GM19395 (cell line): ENCODE results near the gene ZC3HAV1.
"Not testable (repeated sequence)": the region's sequence is repeated elsewhere in the genome, so short reads cannot be mapped to it uniquely, and the experiment has no call there.

Source experiments
- ATAC-seq: cut with Tn5 transposase; IDR thresholded peaks from one replicate; pipeline ENCODE4 v1.9.1; 2021; ENCODE audit warnings: mild to moderate bottlenecking, moderate library complexity; ENCODE audit not compliant: unreplicated experiment

The ZC3HAV1 gene

DNA sequence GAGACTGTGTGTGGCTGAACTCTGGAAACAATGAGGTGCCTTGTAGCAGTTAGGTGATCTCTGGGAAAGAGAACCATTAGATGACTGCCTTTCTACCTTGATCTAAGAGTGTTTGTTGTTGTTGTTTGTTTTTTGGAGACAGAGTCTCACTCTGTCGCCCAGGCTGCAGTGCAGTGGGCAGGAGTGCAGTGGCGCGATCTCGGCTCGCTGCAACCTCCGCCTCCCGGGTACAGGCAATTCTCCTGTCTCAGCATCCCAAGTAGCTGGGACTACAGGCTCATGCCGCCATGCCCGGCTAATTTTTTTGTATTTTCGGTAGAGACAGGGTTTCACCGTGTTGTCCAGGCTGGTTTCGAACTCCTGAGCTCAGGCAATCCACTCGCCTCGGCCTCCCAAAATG lies 54.9 kb downstream of the ZC3HAV1 start:
- not testable (repeated sequence) for ATAC-seq

DNA sequence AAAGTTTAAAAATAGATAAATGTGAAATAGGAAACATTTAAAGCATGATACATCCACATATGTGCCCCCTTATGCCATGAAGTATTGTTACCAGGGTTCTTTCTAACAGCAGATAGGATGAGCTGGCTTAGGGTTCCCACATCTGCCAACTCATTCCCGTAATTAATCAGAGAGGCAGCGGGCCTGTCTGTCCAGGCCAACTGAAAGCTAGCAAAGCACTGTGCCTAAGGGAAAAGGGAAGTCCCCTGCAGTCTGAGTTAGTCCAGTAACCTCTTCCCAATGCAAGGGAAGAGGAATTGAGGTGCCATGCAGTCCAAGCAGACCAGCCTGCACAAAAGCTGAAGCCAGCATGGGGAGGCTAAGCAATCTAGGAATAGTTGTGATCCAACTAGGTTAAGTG lies 55.4 kb downstream of the ZC3HAV1 start:
- no peak for ATAC-seq

DNA sequence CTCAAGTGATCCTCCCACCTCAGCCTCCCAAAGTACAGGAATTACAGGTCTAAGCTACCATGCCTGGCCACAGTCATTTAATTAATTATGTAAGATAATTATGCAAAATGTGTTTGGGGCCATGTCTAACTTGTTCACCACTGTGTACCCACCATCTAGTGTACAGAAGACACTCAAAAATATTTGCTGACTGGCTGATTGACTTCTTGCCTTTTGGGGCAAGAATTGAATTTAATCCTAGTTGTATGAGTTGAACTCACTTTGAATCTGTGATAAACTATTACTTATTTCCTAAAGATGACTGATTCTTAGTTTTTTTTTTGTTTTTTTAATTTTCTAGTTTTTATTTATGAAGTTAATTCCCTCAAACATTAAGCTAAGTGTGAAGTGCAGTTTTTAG lies 57.9 kb downstream of the ZC3HAV1 start:
- no peak for ATAC-seq

DNA sequence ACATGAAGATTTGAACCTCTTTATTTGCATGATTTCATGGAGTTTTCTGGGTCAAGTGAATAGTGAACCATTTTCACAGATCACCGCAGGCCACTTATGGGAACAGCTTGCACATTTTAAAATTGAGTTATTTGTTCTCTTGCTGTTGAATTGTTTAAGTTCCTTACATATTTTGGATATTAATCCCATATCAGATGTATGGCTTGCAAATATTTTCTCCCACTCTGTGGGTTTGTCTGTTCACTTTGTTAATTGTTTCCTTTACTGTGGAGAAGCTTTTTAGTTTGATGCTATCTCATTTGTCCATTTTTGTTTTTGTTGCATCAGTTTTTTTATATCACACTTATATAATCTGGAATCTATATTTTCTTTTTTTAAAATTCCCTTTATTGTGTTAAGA lies 59.6 kb downstream of the ZC3HAV1 start:
- no peak for ATAC-seq

DNA sequence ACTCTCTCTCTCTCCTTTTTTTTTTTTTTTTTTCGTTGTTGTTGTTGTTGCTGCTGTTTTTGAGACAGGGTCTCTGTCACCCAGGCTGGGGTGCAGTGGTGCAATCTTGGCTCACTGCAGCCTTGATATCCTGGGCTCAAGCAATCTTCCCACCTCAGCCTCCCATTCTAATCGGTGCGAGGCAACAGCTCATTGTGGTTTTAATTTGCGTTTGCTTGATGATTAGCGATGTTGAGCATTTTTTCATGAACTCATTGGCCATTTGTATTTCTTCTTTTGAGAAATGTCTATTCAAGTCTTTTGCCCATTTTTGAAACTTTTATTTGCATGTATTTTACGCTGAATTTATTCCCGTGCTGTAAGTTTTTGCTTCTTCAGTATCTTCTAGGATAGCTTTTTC lies 60.4 kb downstream of the ZC3HAV1 start:
- ATAC-seq = no peak

DNA sequence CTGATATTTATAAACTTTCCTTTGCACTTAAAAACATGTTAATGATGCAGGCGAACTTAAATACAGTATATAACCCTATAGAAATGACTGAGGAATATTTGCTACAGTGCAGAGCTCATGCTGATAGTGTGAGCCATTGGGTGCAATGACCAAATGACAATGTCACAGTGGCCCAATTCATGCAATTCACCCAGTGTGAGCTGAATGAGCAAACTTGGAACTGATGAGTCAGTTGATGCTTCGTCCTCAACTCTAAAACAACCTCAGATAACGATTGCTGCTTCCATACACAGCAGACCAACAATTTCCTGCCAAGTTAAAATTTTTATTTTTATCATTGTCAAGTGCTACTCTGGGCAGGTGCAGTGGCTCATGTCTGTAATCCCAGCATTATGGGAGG lies 61.5 kb downstream of the ZC3HAV1 start:
- no peak for ATAC-seq

DNA sequence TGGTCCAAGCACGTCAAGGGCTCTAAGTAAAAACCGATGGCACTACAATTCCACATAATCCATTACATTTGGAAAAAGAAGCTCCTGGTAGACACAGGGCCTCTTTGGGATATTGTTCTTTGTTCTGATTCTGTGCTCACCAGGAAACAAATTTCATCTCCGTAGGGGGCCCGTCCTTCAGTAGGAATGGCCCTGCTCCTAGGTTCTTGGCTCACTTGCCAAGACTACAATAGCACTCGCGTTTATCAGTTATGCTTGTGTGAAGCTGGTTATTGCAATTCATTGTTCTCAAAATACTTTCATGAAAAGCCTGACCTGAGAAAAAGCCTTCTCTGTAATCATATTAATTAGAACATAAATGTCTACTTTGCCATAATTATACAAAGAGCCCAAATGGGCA lies 63.4 kb downstream of the ZC3HAV1 start:
- no peak for ATAC-seq

DNA sequence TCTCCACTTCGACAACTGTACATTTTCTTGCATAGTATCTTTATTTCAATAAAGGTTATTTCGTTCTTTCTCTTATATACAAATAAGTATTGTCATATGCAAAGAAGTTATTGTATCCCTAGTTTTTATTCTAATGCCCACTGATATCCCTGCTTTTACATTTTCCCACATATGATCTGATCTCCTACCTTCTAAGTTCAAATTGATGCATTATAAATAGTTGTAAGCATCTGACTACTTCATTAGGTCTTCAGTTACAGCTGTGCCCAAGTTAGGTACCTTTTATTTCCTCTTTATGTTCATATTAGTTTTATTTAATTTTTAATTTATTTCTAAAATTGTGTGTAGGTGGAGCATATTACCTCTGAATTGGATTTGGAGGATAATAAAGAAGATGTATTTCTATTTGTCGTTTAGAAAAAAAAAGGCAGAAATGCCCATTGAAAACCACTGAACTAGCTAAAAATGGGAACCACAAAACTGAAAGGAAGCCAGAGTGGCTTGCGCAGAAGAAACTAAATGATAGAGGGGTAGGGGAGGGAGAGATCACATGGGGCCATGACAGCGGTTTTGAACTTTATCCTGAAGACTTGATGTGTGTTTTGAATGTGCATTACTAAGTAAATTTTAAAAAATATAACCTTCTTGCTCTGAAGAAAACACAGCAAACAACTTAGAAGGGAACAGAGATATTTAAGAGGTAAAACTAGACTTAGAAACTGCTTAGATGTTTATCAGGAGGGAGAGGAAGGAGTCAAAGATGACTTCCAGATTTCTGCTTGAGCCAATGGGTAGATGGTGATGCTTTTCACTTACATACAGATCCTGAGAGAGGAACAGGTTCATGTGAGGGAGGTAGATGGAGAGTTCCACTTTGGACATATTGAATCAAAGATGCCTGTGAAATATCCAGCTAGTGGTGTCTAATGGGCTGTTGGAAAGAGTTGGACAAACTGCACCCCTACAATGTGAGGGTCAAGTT lies 64.4 kb downstream of the ZC3HAV1 start:
- ATAC-seq = no peak

DNA sequence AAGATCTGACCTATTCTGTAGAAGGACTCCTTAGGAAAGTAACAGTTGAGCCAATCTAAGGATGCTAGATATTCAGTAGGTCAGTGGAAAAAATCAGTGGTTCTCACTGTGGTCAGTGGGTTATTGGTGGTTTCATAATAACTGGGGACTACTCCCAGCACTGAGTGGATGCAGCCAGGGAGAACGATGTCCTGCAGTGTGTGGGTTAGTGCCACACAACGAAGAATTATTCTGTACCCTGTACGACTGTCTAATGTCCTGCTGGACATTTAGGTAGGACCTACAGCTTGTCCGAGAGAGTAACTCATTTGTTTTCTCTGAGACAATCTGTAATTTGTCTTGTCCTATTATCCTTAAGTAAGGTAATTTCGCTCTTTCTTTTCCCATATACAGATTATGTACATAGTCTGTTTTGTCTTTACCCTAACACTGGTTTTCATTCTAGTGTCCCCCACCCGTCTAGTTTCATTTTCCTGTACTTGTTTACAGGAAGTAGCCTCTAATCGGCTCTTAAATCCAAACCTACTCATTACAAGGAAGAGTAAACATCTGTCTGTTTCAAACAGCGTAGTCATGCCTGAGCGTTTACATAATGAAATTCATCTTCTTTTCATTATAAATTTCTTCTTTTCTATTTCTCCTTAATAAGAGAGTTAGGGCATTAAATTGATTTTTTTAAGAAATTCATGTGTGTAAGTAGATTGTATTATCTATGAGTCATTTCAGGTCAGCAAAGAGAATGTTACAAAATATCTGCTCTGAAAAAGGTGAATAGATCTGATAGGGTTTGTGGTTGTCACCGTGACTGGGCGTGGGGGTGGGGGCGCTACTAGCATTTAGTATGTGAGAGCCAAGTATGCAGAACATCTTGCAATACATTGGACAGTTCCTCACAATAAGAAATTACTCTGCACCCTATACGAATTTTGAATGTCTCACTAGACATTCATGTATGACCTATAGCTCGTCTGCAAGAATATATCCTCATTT lies 65.4 kb downstream of the ZC3HAV1 start:
- no peak for ATAC-seq

DNA sequence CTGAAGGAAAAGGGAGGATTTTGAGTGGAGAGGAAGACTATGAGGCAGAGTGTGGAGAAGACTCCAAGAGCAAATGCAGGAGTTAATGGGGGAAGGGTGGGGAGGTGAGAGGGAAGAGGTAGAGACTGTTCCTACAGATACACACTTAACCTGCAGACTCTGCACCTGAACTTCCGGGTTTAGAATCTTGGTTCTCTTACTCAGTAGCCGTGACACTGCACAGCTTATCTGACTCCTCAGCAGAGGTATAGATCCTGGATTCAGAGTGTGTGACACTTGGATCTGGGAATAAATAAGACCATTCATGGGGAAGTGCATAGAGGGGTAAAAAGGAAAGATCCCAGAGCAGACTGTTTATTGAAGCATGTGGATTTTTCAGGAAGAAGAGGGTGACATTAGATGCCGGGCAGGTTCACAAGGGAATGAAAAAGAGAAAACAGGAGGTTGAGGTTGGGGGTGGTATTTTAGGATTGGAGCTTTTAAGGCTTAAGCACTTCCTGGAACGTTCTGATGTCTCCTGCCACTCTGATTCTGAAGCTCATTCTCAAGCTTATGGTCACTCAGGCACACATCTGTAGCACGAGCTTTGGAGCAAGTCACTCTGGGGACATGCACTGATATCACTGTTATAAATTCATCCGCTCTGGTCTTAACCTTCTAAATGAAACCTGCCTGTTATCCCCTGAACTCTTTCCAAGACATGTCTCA lies 68.0 kb downstream of the ZC3HAV1 start:
- no peak for ATAC-seq

DNA sequence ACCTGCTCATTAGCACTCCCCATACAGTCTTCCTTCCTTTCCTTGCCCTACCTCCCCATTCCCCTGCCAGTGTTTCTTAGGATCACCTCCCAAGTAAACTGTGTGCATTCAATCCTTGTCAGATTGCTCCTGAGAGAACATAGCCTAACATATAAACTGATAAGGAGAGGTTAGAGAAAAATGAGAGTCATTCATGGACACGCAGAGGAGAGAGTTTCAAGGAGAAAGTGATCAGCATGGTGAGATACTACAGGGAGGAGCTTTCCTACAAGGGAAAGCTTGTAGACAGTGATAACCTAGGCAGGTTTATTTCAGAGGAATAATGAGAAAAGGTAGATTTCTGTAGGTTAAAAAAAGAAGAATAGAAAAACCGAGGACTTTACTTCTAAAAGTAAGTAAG lies 70.8 kb downstream of the ZC3HAV1 start:
- ATAC-seq = no peak

DNA sequence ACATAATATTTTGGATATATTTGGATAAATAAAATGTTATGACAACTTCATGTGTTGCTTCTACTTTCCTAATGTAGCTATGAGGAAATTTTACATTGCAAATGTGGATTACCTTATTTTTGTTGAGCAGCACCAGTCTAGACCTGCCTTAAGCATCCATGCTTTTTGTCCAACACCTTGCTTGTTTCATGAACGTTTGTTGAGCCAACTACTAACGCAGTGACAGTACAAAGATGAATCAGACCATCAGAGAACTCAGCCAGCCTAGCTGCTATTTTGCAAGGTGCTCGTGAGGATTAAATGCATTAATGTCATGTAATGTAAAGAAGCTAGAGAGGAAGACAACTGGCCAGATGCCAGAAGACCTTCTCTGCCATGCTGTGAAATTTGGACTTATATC lies 72.6 kb downstream of the ZC3HAV1 start:
- ATAC-seq = no peak

DNA sequence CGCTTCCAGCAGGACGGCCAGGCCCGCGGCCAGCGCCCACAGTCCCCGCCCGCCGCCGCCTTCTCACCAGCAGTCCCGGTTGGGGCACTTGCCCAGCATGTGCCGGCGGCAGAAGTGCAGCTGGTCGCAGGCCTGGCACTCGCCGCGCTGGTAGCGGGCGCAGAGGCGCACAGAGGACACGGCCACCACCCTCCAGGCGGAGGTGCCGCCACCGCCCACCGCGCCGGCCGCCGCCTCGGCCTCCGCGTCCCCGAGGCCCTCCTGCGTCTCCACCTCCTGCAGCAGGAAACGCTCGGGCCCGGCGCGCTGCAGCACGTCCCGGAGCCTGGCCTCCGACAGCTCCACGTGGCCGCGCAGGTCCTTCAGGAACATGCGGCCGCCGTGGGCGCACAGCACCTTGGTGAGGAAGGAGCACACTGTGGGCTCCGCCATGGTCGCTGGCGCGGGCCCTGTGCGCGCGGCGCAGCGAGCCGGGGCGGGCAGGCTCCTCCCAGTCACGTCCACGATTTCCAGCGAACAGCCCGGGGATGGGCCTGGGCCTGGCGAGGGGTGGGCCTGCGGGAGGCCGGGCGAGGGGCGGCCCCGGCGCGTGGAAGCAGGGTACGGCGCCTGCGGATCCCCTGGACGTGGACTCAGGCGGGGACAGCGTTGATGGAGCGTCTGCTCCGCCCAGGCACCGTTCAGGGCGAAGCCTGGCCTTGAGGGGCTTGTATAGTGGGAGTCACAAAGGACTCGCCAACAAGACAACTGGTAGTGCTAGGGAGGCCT lies 73.8 kb downstream of the ZC3HAV1 start, which contains the start of gene ZC3HAV1L:
Gene ZC3HAV1L, minus strand, starts transcription at position 457 of the 768 bp plus-strand sequence. Its CDS starts 25 bp downstream, at position 432.
- peak; percentile 85 for ATAC-seq

DNA sequence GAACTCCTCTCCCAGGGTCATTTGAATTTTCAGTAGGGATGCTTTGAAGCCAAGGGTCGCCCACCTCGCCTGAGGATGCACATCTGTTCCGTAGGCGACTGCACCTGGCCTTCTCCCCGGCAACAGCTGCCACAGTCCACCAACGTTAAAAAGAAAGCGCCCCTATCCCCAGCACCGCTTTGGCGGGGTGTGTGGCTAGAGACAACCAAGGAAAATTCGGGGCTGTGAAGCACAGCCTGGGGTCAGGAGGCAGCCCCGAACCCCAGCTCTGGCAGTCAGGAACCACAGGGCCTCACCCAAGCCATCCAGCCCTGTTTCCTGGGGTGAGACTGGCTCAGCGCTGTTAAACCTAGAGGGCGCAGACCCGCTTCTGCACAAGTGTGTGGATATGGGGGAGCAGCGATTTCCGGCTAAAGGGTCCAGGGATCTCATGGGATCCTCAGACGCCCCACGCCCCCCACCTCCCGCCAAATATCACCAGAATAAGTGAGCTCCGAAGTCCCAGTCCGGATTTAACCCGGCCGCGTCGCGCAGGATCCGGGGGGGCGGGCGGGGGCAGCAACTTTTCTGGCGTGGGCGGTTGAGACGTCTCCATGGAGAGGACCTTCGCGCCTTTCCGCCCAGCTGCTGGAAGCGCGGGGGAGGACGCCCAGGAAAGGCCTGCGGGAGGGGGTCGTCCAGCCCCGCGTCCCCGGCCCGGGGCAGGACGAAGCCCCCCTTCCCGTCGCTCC lies 74.5 kb downstream of the ZC3HAV1 start:
- peak; percentile 49 for ATAC-seq

DNA sequence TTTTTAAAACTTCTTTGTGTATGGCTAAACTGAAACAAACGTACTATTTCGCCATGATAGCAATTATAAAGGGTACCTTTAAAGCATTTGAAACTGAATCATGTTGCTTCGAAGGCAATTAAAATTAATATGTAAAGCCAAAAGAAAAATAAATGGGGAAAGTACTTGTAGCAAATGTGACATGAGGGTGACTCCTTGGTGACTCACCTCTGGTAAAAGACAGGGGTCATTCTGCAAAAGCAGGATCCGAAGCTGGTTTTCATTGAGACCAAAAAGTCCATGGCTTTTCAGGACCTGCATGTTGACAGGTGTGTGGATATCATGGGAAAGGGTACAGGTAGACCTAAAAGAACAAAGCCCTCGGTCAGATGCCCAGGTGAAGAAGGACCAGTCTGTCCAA lies 75.2 kb downstream of the ZC3HAV1 start:
- no peak for ATAC-seq

DNA sequence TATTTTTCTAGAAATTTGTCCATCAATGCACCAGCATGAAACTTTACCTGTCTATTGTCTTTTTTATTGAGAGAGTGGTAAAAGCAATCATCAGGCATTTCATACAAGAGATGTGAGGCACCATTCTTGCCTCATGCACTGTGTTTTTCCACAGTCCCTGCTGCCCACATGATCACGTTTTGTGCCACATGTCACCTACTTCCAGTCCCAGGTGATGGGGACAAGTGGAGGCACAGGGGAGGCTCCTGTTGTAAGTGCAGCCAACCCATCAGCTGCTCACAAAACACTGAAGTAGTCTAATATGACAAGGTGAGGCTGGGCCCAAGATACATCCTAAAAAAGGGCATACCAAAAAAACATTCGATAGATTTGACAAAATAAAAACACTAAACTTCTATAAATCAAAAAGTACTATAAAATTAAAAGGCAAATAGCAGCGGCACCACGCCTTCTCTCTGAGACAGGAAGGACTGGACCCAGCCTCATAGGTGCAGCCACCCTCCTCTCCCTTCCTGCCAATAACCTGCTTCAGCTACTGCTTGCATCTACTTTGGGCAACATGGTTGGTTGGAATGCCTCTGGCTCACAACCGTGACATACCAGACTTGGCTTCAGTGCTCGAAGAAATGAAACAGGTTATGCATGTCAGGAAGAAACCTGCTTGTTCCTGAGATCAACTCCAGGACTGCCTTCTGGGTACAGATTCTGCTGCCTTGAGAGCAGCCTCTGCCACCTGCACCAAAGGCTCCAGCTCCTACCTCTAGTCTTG lies 76.0 kb downstream of the ZC3HAV1 start:
- no peak for ATAC-seq

DNA sequence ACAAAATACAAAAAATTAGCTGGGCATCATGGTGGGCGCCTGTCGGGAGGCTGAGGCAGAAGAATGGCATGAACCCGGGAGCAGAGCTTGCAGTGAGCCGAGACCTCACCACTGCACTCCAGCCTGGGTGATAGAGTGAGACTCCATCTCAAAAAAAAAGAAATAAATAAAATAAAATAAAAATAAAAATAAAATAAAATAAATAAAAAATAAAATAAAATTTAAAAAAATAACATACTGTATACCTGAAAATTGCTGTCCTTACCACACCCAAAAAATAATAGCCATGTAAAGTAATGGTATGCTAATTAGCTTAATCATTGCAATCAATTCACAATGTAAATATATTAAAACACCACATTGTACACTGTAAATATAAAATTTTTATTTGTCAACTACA lies 77.0 kb downstream of the ZC3HAV1 start:
- no peak for ATAC-seq

DNA sequence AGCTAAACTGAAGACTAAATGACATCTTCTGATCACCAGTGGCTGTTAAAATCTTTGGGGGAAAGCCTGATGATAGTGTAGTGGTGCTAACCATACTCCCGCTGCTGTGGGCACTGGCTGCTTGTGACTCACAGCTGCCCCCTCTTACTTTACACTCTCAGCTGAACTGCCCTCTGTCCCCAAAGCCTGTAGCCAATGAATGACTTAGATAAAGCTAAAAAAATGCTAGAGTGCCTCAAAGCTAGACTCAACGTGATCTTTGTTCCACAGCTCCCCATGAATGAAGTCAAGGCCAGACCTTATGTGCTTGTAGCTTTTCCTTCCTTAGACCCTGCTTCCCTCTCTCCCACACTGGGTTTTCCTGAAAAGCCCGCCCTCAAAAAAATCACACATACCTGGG lies 80.2 kb downstream of the ZC3HAV1 start:
- ATAC-seq = no peak

DNA sequence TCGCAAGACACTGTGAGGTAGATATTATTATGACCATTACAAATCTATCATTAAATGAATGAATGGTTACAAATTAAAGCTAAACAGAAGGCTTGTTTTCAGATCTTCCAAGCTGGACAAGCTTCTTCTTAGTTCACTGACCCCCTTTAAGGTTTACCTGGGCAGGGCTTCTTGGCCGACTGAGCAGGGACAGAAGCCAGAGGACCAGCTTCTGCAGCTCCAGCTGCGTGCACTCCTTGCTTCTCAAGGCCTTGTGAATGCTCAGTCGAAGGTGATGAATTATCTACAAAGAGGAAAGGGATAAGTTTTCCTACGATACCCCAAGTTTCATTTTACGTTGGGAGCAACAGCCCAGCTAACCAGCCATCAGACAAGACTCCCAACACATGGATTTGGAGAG lies 83.0 kb downstream of the ZC3HAV1 start:
- no peak for ATAC-seq
